HK-2 (cell line): ENCODE data around the gene PSKH1.
"Not testable (repeated sequence)": the region's sequence is repeated elsewhere in the genome, so short reads cannot be mapped to it uniquely, and the experiment has no call there.

Experiments
- DNase-seq: peaks from one replicate; pipeline ENCODE4 v3.0.0-alpha.2; 2018; ENCODE audit not compliant: unreplicated experiment

PSKH1 gene

DNA sequence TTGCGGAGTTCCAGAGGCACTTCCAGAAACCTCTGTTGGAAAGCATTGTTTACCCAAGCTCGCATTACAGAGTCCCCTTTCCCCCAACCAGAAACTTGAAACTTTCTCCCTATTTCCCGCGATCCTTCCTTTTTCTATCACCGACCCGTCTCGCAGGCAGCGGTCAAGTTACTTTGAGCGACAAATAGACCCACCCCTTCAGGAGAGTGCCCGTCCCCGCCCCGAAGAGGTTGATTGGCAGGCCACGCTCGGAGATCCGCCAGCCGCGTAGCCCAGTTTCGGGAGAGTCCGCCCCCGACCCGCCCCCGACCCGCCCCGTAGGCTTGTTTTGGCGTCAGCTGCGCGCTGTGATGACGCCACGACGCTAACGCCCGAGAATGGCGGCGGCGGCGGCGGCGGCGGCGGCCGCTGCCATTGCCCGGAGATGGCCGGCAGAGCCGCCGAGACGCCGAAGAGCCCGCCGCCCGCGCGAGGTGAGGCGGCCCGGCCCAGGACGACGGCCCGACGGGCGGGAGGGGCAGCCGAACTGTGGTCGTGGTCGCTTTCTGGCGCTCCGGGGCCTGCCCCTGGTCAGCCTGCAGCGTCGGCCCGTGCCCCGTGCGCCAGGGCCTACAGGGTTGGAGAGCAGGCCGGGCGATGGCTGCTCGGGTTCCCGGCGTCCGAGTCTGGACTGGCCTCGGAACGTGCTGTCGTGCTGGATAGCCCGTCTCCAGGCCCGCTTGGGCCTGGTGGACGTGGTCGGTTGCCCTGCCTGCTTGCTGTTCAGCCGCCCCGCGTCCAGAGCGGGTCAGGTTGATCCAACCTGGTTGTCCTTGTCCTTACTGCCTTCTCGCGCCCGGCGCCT is at the start of gene PSKH1:
TSS of gene PSKH1 (plus strand) at position 356 of the 844 bp plus-strand sequence. CDS start 15,496 bp downstream, outside the sequence.
- peak; percentile 97 for DNase-seq

GRCh38 chr16:67843343-67843765 is 49.7 kb upstream of the PSKH1 start:
- no peak for DNase-seq

GRCh38 chr16:67844497-67844896 is 48.6 kb upstream of the PSKH1 start:
- DNase-seq = no peak

GRCh38 chr16:67845291-67846062 is 47.6 kb upstream of the PSKH1 start:
- DNase-seq = no peak

- DNase-seq = no peak
Observed at GRCh38 chr16:67846063-67846319, 47.1 kb upstream of the PSKH1 start.

- DNase-seq = peak; percentile 98
Observed at GRCh38 chr16:67846320-67847063, 46.6 kb upstream of the PSKH1 start, which contains the start of gene NUTF2. TSS of gene NUTF2 (plus strand) at chr16:67846933. CDS start at chr16:67865131, 18,198 bp downstream.

DNA sequence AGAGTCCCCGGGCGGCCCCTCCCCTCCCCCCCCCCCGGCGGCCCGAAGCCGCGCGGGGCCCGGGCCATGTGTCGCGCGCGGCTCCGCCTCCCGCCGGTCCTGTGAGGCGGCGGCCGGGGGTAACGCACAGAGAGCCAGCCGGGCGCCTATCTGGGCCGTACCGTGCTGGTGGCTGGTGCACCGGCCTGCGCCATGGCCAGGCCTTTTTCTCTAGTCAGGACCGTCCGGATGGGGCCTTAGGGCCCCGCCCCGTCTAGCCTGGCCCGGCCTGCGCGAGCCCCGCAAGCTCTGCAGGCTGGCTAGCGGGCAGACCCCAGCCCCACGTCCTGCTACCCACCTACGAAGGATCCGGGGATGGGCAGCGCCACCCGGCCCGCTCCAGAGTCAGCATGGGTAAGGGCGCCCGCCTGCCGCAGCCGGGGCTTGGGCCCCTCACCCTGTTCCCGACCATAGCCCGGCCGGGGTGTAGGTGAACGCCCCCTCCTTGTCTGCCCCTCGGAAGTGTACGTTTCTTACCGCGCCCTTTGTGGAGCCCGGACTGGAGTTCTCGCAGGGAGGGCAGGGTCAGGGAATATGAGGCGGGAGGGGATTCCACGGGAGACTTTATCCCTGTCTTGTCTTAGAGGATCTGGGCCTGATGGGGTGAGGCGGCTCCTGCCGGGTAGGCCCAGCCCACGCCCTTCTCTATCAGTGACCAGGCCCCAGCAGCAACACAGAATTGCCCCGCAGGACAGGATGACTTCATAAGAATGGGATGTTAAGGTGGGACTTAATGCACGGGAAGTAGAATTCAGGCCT is 45.8 kb upstream of the PSKH1 start, which contains the start of gene CENPT:
TSS of gene CENPT (minus strand) at position 630 of the 798 bp plus-strand sequence. CDS start 13,834 bp downstream, outside the sequence.
- DNase-seq = peak; percentile 73

DNA sequence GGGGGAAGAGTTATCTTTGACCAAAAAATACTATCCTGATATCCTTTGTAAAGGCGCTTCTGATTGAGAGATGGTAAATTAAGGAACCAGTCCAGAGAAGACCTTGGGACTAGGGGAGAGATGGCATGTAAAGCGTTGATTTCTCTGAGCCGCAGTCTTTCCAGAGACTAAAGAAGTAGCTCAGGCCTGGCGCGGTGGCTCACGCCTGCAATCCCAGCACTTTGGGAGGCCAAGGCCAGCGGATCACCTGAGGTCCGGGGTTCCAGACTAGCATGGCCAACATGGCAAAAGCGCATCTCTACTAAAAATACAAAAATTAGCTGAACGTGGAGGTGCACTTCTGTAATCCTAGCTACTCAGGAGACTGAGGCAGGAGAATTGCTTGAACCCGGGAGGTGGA is 44.9 kb upstream of the PSKH1 start:
- DNase-seq = no peak

DNA sequence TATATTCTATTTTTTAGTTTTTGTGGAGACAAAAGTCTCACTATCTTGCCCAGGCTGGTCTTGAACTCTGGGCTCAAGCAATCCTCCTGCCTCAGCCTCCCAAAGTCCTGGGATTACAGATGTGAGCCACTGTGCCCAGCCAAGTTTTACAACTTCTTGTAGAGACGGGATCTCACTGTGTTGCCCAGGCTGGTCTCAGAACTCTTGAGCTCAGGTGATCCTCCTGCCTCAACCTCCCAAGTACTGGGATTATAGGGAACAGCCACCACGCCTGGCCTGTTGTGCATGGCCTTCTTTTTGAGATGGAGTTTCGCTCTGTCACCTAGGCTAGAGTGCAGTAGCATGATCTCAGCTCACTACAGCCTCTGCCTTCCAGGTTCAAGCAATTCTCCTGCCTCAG is 39.4 kb upstream of the PSKH1 start:
- DNase-seq = no peak

GRCh38 chr16:67855789-67856188 is 37.3 kb upstream of the PSKH1 start:
- no peak for DNase-seq

- DNase-seq = no peak
Observed at GRCh38 chr16:67856927-67857546, 36.0 kb upstream of the PSKH1 start.

GRCh38 chr16:67857547-67858233 is 35.4 kb upstream of the PSKH1 start:
- peak; percentile 83 for DNase-seq

DNA sequence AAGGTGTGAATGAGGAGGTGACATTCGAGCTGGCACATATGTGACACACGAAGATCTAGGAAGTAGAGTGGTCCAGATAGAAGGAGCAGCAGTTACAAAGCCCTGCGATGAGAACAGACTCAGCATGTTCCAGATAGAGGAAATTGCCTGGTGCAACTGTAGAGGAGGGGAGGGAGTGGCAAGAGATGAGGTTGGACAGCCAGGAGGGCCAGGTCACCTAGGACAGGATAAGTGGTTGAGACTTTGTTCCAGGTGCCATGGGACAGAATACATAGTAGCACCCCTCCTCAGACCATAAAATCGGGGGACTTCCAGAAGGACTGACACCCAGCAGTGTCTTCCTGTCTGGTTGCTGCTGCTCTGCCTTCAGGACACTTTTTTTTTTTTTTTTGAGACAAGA is 34.6 kb upstream of the PSKH1 start:
- DNase-seq = no peak

DNA sequence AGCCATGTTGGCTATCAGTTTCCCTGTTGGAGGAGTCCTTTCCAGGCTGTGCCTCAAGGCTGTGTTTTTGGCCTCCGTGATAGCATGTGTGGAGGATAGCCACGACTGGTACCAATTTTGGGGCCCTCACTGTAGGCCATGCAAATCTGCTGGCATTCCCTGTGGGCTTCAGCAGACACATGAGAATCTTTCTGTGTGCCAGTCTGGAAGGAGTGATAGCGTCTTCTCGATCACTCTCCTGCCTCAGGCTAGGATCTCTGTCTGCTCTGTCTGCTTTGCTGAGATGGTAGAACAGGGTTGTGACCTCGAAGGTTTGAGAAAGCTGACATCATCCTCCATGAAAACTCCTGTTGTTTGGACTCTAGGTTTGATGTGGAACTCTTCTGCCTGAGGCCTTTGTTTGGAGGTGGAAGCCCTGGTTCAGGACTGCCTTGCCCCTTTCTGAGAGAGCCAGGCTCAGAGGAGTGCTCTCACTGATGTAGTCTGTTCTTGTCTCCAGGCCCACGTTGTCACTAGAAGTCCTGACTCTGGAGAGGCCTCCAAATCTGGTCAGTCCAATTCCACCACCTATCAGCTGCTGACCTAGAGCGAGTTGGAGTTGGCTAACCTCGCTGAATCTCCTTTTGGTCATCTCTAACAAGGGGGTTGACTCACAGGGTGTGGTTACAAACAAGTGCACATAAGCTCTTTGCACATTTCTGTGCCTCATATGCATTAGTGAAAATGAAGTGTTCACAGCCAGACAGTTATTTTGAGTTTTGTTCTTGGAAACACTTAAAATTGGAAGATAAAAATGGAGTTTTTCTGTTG is 32.3 kb upstream of the PSKH1 start:
- DNase-seq = no peak

- DNase-seq = no peak
Observed at GRCh38 chr16:67861877-67862276, 31.2 kb upstream of the PSKH1 start.

- DNase-seq = no peak
Observed at GRCh38 chr16:67862623-67863583, 30.2 kb upstream of the PSKH1 start.

DNA sequence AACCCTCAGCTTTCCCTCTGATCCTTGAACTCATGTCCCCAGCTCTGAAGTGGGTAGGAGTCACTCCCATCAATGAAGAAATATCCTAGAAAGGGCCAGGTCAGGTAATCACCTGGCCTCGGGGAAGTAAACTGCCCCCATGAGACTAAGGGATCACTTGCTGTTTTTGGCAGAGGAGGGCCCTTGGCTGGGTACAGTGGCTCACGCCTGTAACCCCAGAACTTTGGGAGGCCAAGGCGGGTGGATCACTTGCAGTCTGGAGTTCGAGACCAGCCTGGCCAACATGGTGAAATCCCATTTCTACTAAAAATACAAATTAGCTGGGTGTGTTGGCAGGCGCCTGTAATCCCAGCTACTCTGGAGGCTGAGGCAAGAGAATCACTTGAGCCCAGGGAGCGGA is 29.0 kb upstream of the PSKH1 start:
- not testable (repeated sequence) for DNase-seq

- no peak for DNase-seq
Observed at GRCh38 chr16:67864594-67864993, 28.5 kb upstream of the PSKH1 start.
